H1 (cell line): ENCODE data around the gene MAFF. TPM values are rescaled to one million over a fixed set of nuclear protein-coding genes. Genes with fewer than 3 reads are reported as not detected.

Experiments
- CTCF ChIA-PET: fragments of 300-600 bp; sonication (Branson Sonifier 250); formaldehyde crosslinking; loops from one replicate; lab custom pipeline; 2021; ENCODE audit not compliant: partially characterized antibody; lab: Charles Lee
- POLR2A ChIA-PET: fragments of 300-600 bp; sonication (Branson Sonifier 250); formaldehyde crosslinking; loops from one replicate; lab custom pipeline; 2021; ENCODE audit warnings: inconsistent platforms; ENCODE audit not compliant: partially characterized antibody; lab: Charles Lee
- DNase-seq, 2 experiments: peaks; one replicate each; pipeline versions ENCODE4 v3.0.0 to v3.0.0-alpha.2; 2010 to 2022; ENCODE audit warnings: low spot score in 2 of 2, low read depth in 1 of 2, mixed read lengths in 1 of 2
- FAIRE-seq: peaks from 2 replicates; lab custom pipeline; 2011; peaks lifted over from hg19 to GRCh38; lab: Jason Lieb, UNC
- H2AFZ ChIP-seq: 2 replicates; pipeline ENCODE4 v1.8.1; 2012; ENCODE audit warnings: low read length, inconsistent platforms
- H2AK5ac ChIP-seq: 2 replicates; pipeline ENCODE4 v1.6.1; 2013; ENCODE audit warnings: low read depth, low read length
- H2BK120ac ChIP-seq: replicated peaks from 2 replicates; pipeline ENCODE3; 2013; ENCODE audit warnings: low read depth, low read length, inconsistent platforms
- H2BK12ac ChIP-seq: 2 replicates; pipeline ENCODE4 v1.6.1; 2013; ENCODE audit warnings: low read depth, low read length
- H2BK15ac ChIP-seq: 2 replicates; pipeline ENCODE4 v1.6.1; 2013; ENCODE audit warnings: low read length
- H2BK20ac ChIP-seq: 2 replicates; pipeline ENCODE4 v1.6.1; 2013; ENCODE audit warnings: low read length
- H2BK5ac ChIP-seq: 2 replicates; pipeline ENCODE4 v1.6.1; 2013; ENCODE audit warnings: low read depth, low read length
- H3K14ac ChIP-seq: 2 replicates; pipeline ENCODE4 v1.6.1; 2013; ENCODE audit warnings: inconsistent platforms; ENCODE audit not compliant: insufficient read length
- H3K18ac ChIP-seq: 2 replicates; pipeline ENCODE4 v1.6.1; 2013; ENCODE audit warnings: low read length; ENCODE audit errors: extremely low read depth
- H3K23ac ChIP-seq: 2 replicates; pipeline ENCODE4 v1.6.1; 2013; ENCODE audit warnings: inconsistent platforms; ENCODE audit not compliant: insufficient read length
- H3K23me2 ChIP-seq: 2 replicates; pipeline ENCODE4 v1.6.1; 2013; ENCODE audit warnings: low read depth, low read length
- H3K27ac ChIP-seq: 2 replicates; pipeline ENCODE4 v1.6.1; 2011; ENCODE audit warnings: low read depth, low read length, inconsistent platforms
- H3K27me3 ChIP-seq, 4 experiments: replicated peaks in 1 of 4; 1 replicate in 1 of 4; 2 replicates in 3 of 4; pipeline versions ENCODE4 v1.6.1 to v1.8.1; 2011 to 2013; ENCODE audit warnings: low read length in 3 of 4, mild to moderate bottlenecking in 3 of 4, inconsistent platforms in 2 of 4, mixed read lengths in 2 of 4, moderate library complexity in 1 of 4; ENCODE audit not compliant: control insufficient read depth in 3 of 4, insufficient read depth in 3 of 4; ENCODE audit errors: extremely low read depth in 1 of 4
- H3K36me3 ChIP-seq, 4 experiments: 2 replicates each; pipeline versions ENCODE4 v1.6.1 to v1.8.1; 2011 to 2013; ENCODE audit warnings: mild to moderate bottlenecking in 4 of 4, low read length in 3 of 4, moderate library complexity in 2 of 4, control low read depth in 1 of 4, inconsistent platforms in 1 of 4; ENCODE audit not compliant: insufficient read depth in 4 of 4, control insufficient read depth in 2 of 4
- H3K4ac ChIP-seq: replicated peaks from 2 replicates; pipeline ENCODE3; 2013; ENCODE audit warnings: low read length, low read depth, mixed read lengths, inconsistent platforms; ENCODE audit not compliant: insufficient read length
- H3K4me1 ChIP-seq, 4 experiments: replicated peaks in 1 of 4; 1 replicate in 1 of 4; 2 replicates in 3 of 4; pipeline versions ENCODE4 v1.6.1 to v1.8.1; 2011 to 2013; ENCODE audit warnings: low read length in 3 of 4, inconsistent platforms in 2 of 4, mixed read lengths in 1 of 4; ENCODE audit not compliant: insufficient read depth in 4 of 4, control insufficient read depth in 3 of 4
- H3K4me2 ChIP-seq, 2 experiments: 2 replicates each; pipeline versions ENCODE4 v1.6.1 to v1.8.1; 2011 to 2013; ENCODE audit warnings: low read depth in 2 of 2, low read length in 2 of 2, control low read depth in 1 of 2, inconsistent platforms in 1 of 2, mild to moderate bottlenecking in 1 of 2; ENCODE audit not compliant: insufficient read depth in 1 of 2
- H3K4me3 ChIP-seq, 4 experiments: fragments of 200-600, 300-600 bp in 1 of 4; sonication (generic), shearing (Covaris generic), sonication (Bioruptor Twin) in 1 of 4; 2 replicates each; pipeline versions ENCODE4 v1.5.1 to v1.8.1; 2011 to 2016; ENCODE audit warnings: low read length in 4 of 4, low read depth in 3 of 4, control low read depth in 2 of 4, inconsistent platforms in 2 of 4, mild to moderate bottlenecking in 2 of 4, mixed read lengths in 1 of 4, moderate library complexity in 1 of 4; ENCODE audit not compliant: insufficient read depth in 2 of 4; ENCODE audit errors: extremely low read depth in 1 of 4
- H3K56ac ChIP-seq: replicated peaks from 2 replicates; pipeline ENCODE3; 2013; ENCODE audit warnings: low read depth, mild to moderate bottlenecking, mixed read lengths, low read length, inconsistent platforms; ENCODE audit not compliant: insufficient read length
- H3K79me1 ChIP-seq: 2 replicates; pipeline ENCODE4 v1.6.1; 2013; ENCODE audit warnings: low read depth, low read length, control low read depth
- H3K79me2 ChIP-seq, 2 experiments: 2 replicates each; pipeline versions ENCODE4 v1.6.1 to v1.8.1; 2012 to 2013; ENCODE audit warnings: low read length in 2 of 2, mild to moderate bottlenecking in 2 of 2, inconsistent platforms in 1 of 2; ENCODE audit not compliant: insufficient read depth in 2 of 2, control insufficient read depth in 1 of 2
- H3K9ac ChIP-seq, 4 experiments: replicated peaks in 1 of 4; 1 replicate in 1 of 4; 2 replicates in 3 of 4; pipeline versions ENCODE4 v1.6.1 to v1.8.1; 2011 to 2013; ENCODE audit warnings: low read depth in 3 of 4, low read length in 3 of 4, control low read depth in 2 of 4, mild to moderate bottlenecking in 2 of 4, moderate library complexity in 2 of 4, inconsistent platforms in 1 of 4; ENCODE audit errors: extremely low read depth in 1 of 4
- H3K9me3 ChIP-seq, 2 experiments: 2 replicates each; pipeline versions ENCODE4 v1.6.1 to v1.8.1; 2012 to 2013; ENCODE audit warnings: mild to moderate bottlenecking in 2 of 2, moderate library complexity in 2 of 2, control low read depth in 1 of 2, inconsistent platforms in 1 of 2, low read depth in 1 of 2, low read length in 1 of 2, mixed read lengths in 1 of 2; ENCODE audit not compliant: insufficient read depth in 2 of 2
- H4K20me1 ChIP-seq, 2 experiments: replicated peaks in 1 of 2; 2 replicates each; pipeline versions ENCODE3 to v1.8.1; 2011 to 2013; ENCODE audit warnings: inconsistent platforms in 2 of 2, low read length in 2 of 2, mild to moderate bottlenecking in 1 of 2; ENCODE audit not compliant: insufficient read depth in 2 of 2, control insufficient read depth in 1 of 2
- H4K5ac ChIP-seq: 2 replicates; pipeline ENCODE4 v1.6.1; 2013; ENCODE audit warnings: low read length, low read depth, mixed read lengths, inconsistent platforms; ENCODE audit not compliant: insufficient read length
- H4K8ac ChIP-seq: 2 replicates; pipeline ENCODE4 v1.8.0; 2013; ENCODE audit warnings: mild to moderate bottlenecking, moderate library complexity, low read length, inconsistent platforms; ENCODE audit not compliant: insufficient read depth; ENCODE audit errors: extremely low read depth
- H4K91ac ChIP-seq: replicated peaks from 2 replicates; pipeline ENCODE3; 2013; ENCODE audit warnings: low read length, mixed read lengths, inconsistent platforms; ENCODE audit not compliant: insufficient read length
- RAD21 ChIP-seq, 2 experiments: IDR thresholded peaks in 1 of 2; conservative IDR thresholded peaks in 1 of 2; 2 replicates each; pipeline ENCODE4 v1.6.1; 2011; ENCODE audit warnings: low read depth in 2 of 2, low read length in 2 of 2, improper control_type of control experiment in 1 of 2, inconsistent platforms in 1 of 2, mild to moderate bottlenecking in 1 of 2, moderate library complexity in 1 of 2
- SUZ12 ChIP-seq: fragments of 200-600 bp; sonication (generic); IDR thresholded peaks from 2 replicates; pipeline ENCODE4 v1.6.1; 2012; ENCODE audit warnings: mild to moderate bottlenecking, inconsistent platforms, low read length, moderate library complexity, mixed read lengths
- WGBS, 2 experiments: shearing (Covaris generic) in 1 of 2; methylation state at CpG; one replicate each; pipeline versions ENCODE4 v1.1.6 to v1.1.7; 2013 to 2015; ENCODE audit warnings: low lambda C conversion rate in 2 of 2, mixed read lengths in 2 of 2, inconsistent platforms in 1 of 2, low coverage in 1 of 2, missing lambda C conversion rate in 1 of 2; ENCODE audit not compliant: insufficient replicate concordance in 2 of 2, insufficient coverage in 1 of 2, insufficient read length in 1 of 2; ENCODE audit errors: extremely low coverage in 1 of 2, missing lambda C conversion rate in 1 of 2; 5-methylcytosine and 5-hydroxymethylcytosine counted together
- polyA plus RNA-seq, 7 experiments: library from polyadenylated mRNA; depleted of rRNA in 3 of 7; stranded (reverse) in 5 of 7; unstranded in 2 of 7; fragments of >200 nt in 5 of 7; fragments of 200-250 nt in 2 of 7; gene quantifications; 1 replicate in 5 of 7; 2 replicates in 1 of 7; 4 replicates in 1 of 7; pipeline versions ENCODE4 v1.2.1 to v1.2.3, GENCODE V29; 2011 to 2013; ENCODE audit warnings: missing spikeins in 2 of 7, mixed read lengths in 2 of 7
- total RNA-seq: library from RNA; stranded (reverse); fragmentation: NEBNext Ultra II Directional; extraction: Animal tissue kit (Norgen Biotek cat#: 25700); gene quantifications from 2 replicates; pipeline ENCODE4 v1.2.1, GENCODE V29; 2021
- TF ChIP-seq, protein P1 (sequence below), 3 experiments: IDR thresholded peaks; 1 replicate in 2 of 3; 2 replicates in 1 of 3; pipeline versions ENCODE4 v1.5.1 to v1.6.1; 2011; ENCODE audit warnings: low read length in 3 of 3, mild to moderate bottlenecking in 3 of 3, inconsistent platforms in 2 of 3, low read depth in 1 of 3, moderate library complexity in 1 of 3; ENCODE audit not compliant: insufficient read depth in 1 of 3; ENCODE audit errors: control extremely low read depth in 1 of 3

Gene MAFF
- total and polyA plus RNA-seq, 2 of the 8 experiments (the other 6 are each of a cell fraction or from before 2014, with no cell fraction given) = 1.5 to 6.3 TPM

DNA sequence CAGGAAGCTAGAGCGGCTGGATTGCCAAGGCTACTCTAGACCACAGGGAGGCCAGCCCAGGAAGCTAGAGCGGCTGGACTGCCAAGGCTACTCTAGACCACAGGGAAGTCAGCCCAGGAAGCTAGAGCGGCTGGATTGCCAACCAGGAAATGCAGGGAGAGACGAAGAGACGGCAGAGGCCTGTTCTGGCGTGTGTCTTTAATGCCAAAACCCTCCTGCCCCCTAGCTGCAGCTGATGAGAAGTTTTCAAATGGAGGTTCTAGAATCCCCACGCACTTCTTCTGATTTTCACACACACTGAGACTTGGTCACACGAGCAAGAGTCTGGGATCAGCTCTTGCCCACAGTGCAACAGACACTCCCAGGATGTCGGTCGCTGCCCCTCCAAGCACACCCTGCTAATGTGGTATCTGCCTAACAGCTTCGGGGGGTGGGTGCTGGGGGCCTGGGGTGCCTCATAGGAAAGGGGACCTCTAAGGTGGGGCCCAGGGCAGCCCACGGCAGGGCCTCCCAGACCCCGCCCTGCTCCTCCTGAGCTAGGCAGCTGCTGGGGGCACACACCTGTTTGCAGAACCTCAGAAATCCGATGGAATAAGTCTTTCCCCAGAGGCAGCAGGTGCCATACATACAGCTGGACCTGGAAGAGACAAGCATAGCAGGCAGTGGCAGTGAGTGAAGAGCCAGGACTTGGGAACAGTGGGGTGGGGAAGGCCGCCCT lies 28.5 kb downstream of the MAFF start:
- ChIA-PET CTCF (interaction anchor here (0.7 to 4.2 kb wide), 26 partner anchors 8 to 177 kb away, joined by 3 to 24 read pairs (median 4); no protein-coding TSS in a partner anchor), POLR2A (interaction anchor here (0.9 kb wide), 1 partner anchor 41 kb away, joined by 3 read pairs; no protein-coding TSS in a partner anchor)
- DNase-seq (no peak), FAIRE-seq (no peak)
- Histone ChIP-seq H4K20me1 (peaks cover 0 to 11% of the 10 kb centered on the region in 2 experiments), H3K9me3 (no peaks in the 10 kb centered on the region), H4K91ac (no peak overlapping the region), H3K4me3 (no peak overlapping the region), H3K14ac (no peak overlapping the region), H2BK20ac (no peak overlapping the region), H3K9ac (no peak overlapping the region), H2BK12ac (no peak overlapping the region), H3K4me2 (no peak overlapping the region), H4K5ac (no peak overlapping the region), H3K4ac (no peak overlapping the region), H2BK15ac (no peak overlapping the region), H2BK5ac (no peak overlapping the region), H3K27me3 (no peaks in the 10 kb centered on the region; a peak in 1 of 7 replicates), H3K23ac (no peak overlapping the region), H3K18ac (no peak overlapping the region), H3K36me3 (peaks cover 0 to 37% (median 22%) of the 10 kb centered on the region in 4 experiments; a peak in 7 of 8 replicates), H2AFZ (no peak overlapping the region), H3K56ac (no peak overlapping the region), H2AK5ac (no peak overlapping the region), H3K79me2 (no peaks in the 10 kb centered on the region), H3K79me1 (no peaks in the 10 kb centered on the region), H3K4me1 (no peaks in the 10 kb centered on the region), H3K23me2 (no peaks in the 10 kb centered on the region), H4K8ac (no peak overlapping the region), H2BK120ac (no peak overlapping the region), H3K27ac (no peak overlapping the region)
- 88% methylated on average over 13 of the region's 15 CpGs; no CpG with 5 or more reads in 1 of the 2 experiments for WGBS, 2 experiments
- TF ChIP-seq RAD21 (IDR thresholded peaks at IDR 0.05 in 1 of 2, conservative IDR thresholded peaks at IDR 0.05 in 1 of 2; ENCODE audit: low read depth in 2 of 2, low read length in 2 of 2) (peak; percentile 69), SUZ12 (no peak)
- TF ChIP-seq, protein P1, sequence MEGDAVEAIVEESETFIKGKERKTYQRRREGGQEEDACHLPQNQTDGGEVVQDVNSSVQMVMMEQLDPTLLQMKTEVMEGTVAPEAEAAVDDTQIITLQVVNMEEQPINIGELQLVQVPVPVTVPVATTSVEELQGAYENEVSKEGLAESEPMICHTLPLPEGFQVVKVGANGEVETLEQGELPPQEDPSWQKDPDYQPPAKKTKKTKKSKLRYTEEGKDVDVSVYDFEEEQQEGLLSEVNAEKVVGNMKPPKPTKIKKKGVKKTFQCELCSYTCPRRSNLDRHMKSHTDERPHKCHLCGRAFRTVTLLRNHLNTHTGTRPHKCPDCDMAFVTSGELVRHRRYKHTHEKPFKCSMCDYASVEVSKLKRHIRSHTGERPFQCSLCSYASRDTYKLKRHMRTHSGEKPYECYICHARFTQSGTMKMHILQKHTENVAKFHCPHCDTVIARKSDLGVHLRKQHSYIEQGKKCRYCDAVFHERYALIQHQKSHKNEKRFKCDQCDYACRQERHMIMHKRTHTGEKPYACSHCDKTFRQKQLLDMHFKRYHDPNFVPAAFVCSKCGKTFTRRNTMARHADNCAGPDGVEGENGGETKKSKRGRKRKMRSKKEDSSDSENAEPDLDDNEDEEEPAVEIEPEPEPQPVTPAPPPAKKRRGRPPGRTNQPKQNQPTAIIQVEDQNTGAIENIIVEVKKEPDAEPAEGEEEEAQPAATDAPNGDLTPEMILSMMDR (IDR thresholded peaks at IDR 0.05; ENCODE audit: control extremely low read depth in 1 of 3, insufficient read depth in 1 of 3, low read depth in 1 of 3, low read length in 3 of 3) = peak; percentile 45 to 65 (median 55)
